Measurements from ENCODE around the gene BMPR1A. TPM values are rescaled to one million over a fixed set of nuclear protein-coding genes. Genes with fewer than 3 reads are reported as not detected.

BMPR1A gene
- total and polyA plus RNA-seq, 2 experiments from 2014 or later = 14.2 to 82.5 TPM

- peaks cover 2% of the 10 kb centered on the region; the same call in 1 of the 3 replicates for H3K9me3 Mint-ChIP-seq
- Histone ChIP-seq H3K79me2 (replicated peaks; ENCODE audit: insufficient read depth) (no peaks in the 10 kb centered on the region), H3K4me1 (ENCODE audit: insufficient read depth) (peaks cover 35% of the 10 kb centered on the region), H2AFZ (no peak overlapping the region), H3K9me2 (ENCODE audit: insufficient read depth) (no peaks in the 10 kb centered on the region), H3F3A (replicated peaks; ENCODE audit: low read depth) (0 out of 2 replicates have a peak, but pooled peaks cover 4% of the 10 kb centered on the region), H3K27me3 (ENCODE audit: insufficient read depth) (peaks cover 10% of the 10 kb centered on the region), H3K27ac (ENCODE audit: low read depth) (no peak overlapping the region), H4K20me1 (replicated peaks; ENCODE audit: insufficient read depth) (no peaks in the 10 kb centered on the region), H3K36me3 (ENCODE audit: insufficient read depth) (no peaks in the 10 kb centered on the region), H3K4me3 (no peak overlapping the region), H3K4me2 (no peak overlapping the region)
- H3K4me1 Mint-ChIP-seq = peaks cover 39% of the 10 kb centered on the region
- ATAC-seq = no peak
- no peak for TF ChIP-seq JUNB (IDR thresholded peaks at IDR 0.05; ENCODE audit: unreplicated experiment)
- no peak for TF ChIP-seq ETS1 (IDR thresholded peaks at IDR 0.05)
- no peak for TF ChIP-seq ZNF331 (CRISPR knock-in tag; IDR thresholded peaks at IDR 0.05; ENCODE audit: low read depth)
- no peak for TF ChIP-seq NANOG (IDR thresholded peaks at IDR 0.05; ENCODE audit: borderline replicate concordance)
- no peak for TF ChIP-seq CTCF (conservative IDR thresholded peaks at IDR 0.05; ENCODE audit: low read depth in 2 of 2)
- no peak for TF ChIP-seq EZH2 (IDR thresholded peaks at IDR 0.05; ENCODE audit: low read depth, unreplicated experiment)
- no peak for TF ChIP-seq ZNF114 (CRISPR knock-in tag; IDR thresholded peaks at IDR 0.05)
- no peak for TF ChIP-seq POLR2AphosphoS5 (IDR thresholded peaks at IDR 0.05; ENCODE audit: low read depth)
- TF ChIP-seq REST (IDR thresholded peaks at IDR 0.05; ENCODE audit: unreplicated experiment) = no peak
- H3K27ac Mint-ChIP-seq = no peak overlapping the region
- H3K36me3 Mint-ChIP-seq (ENCODE audit: low read depth) = no peaks in the 10 kb centered on the region
- DNase-seq (ENCODE audit: low spot score) = no peak
- peaks cover 30% of the 10 kb centered on the region for H3K27me3 Mint-ChIP-seq (ENCODE audit: insufficient read depth, low read depth, poor library complexity)
- no peak overlapping the region for H3K4me3 Mint-ChIP-seq
Measured at GRCh38 chr10:86963341-86963919, 207.0 kb downstream of the BMPR1A start.
